ENCODE measurements around the gene CASP1. TPM values are rescaled to one million over a fixed set of nuclear protein-coding genes. Genes with fewer than 3 reads are reported as not detected.

CASP1 gene
- total and polyA plus RNA-seq, 2 donors (not counting 3 experiments of a cell fraction or from before 2014, with no cell fraction given), result 1.8 to 12.4 TPM

- no TSS peak for BruUV-seq (replicated peaks)
Measured at GRCh38 chr11:105052487-105052886, 17.5 kb upstream of the CASP1 start.

More at GRCh38 chr11:105052487-105052886, 17.5 kb upstream of the CASP1 start:
- H3K9me3 ChIP-seq (replicated peaks; ENCODE audit: control insufficient read depth, insufficient read depth, low read length), result no peaks in the 10 kb centered on the region
- CTCF ChIA-PET, result no interaction called here
- H3K27me3 ChIP-seq (ENCODE audit: control insufficient read depth in 2 of 2, insufficient read depth in 2 of 2, low read length in 2 of 2), result no peaks in the 10 kb centered on the region
- no peaks in the 10 kb centered on the region for H4K20me1 ChIP-seq (replicated peaks; ENCODE audit: control insufficient read depth, extremely low read depth, insufficient read depth, low read length)
- no peak overlapping the region for H3K9ac ChIP-seq (replicated peaks; ENCODE audit: extremely low read depth, insufficient read depth, low read length)
- FAIRE-seq (no peak), DNase-seq (ENCODE audit: low read depth, low spot score) (no peak)
- TF ChIP-seq MYC (IDR thresholded peaks at IDR 0.05; ENCODE audit: low read depth, low read length) (no peak), FOS (IDR thresholded peaks at IDR 0.05; ENCODE audit: borderline replicate concordance, insufficient read depth, low read length) (no peak), MAX (IDR thresholded peaks at IDR 0.05; ENCODE audit: insufficient read depth, insufficient read length) (no peak), POLR2AphosphoS5 (IDR thresholded peaks at IDR 0.05; ENCODE audit: insufficient read depth, low read depth, low read length) (no peak), CTCF (IDR thresholded peaks at IDR 0.05; ENCODE audit: extremely low read depth in 1 of 2, insufficient read depth in 1 of 2, low read depth in 1 of 2, low read length in 2 of 2) (no peak), POLR2A (IDR thresholded peaks at IDR 0.05; ENCODE audit: low read depth, low read length) (no peak), JUN (IDR thresholded peaks at IDR 0.05; ENCODE audit: borderline replicate concordance, insufficient read depth, insufficient read length, low read depth) (no peak), GATA2 (IDR thresholded peaks at IDR 0.05; ENCODE audit: insufficient read depth, insufficient read length, low read depth, low read length) (no peak), EZH2 (IDR thresholded peaks at IDR 0.05; ENCODE audit: borderline replicate concordance, low read depth, low read length, severe bottlenecking) (no peak)
- no peak overlapping the region for H3K27ac ChIP-seq (ENCODE audit: insufficient read depth, low read depth, low read length)
- intact Hi-C loops (cut with micrococcal nuclease) (no loop called here), dilution Hi-C loops (cut with MboI; ENCODE audit: extremely low pct_ligation_motif_present, low sequenced_read_pairs) (no loop called here)
- no peaks in the 10 kb centered on the region for H3K9me1 ChIP-seq (replicated peaks; ENCODE audit: control insufficient read depth, extremely low read depth, insufficient read depth, low read length)
- no peaks in the 10 kb centered on the region for H3K79me2 ChIP-seq (ENCODE audit: control insufficient read depth, insufficient read depth, low read length)
- no peaks in the 10 kb centered on the region for H3K36me3 ChIP-seq (ENCODE audit: control insufficient read depth in 2 of 2, extremely low read depth in 1 of 2, insufficient read depth in 2 of 2, low read length in 2 of 2)
- H3K4me3 ChIP-seq (replicated peaks in 1 of 3; ENCODE audit: insufficient read depth in 1 of 3, low read depth in 1 of 3, low read length in 3 of 3), result no peak overlapping the region
- no peak overlapping the region for H3K4me2 ChIP-seq (ENCODE audit: insufficient read depth, low read length)
- H3K4me1 ChIP-seq (ENCODE audit: control insufficient read depth, extremely low read depth, insufficient read depth, low read length), result peaks cover 7% of the 10 kb centered on the region
- no peak overlapping the region for H2AFZ ChIP-seq (ENCODE audit: low read depth, low read length)
- POLR2A ChIA-PET, result no interaction called here

Data from endothelial cell of umbilical vein (primary cell).